IMR-90 (cell line): ENCODE data around the gene CLPTM1L.

ENCODE experiments used
- BHLHE40 ChIP-seq: fragments of 150-350 bp; IDR thresholded peaks from 2 replicates; pipeline ENCODE4 v1.6.1; 2016; ENCODE audit warnings: mild to moderate bottlenecking, low read depth, low read length
- MAFK ChIP-seq: IDR thresholded peaks from 2 replicates; pipeline ENCODE4 v1.6.1; 2012; ENCODE audit warnings: low read depth, low read length, improper control_type of control experiment
- MAZ ChIP-seq: IDR thresholded peaks from 2 replicates; pipeline ENCODE4 v1.6.1; 2012; ENCODE audit warnings: low read depth, mild to moderate bottlenecking, low read length, improper control_type of control experiment, moderate library complexity, borderline replicate concordance
- NFE2L2 ChIP-seq: fragments of 150-350 bp; IDR thresholded peaks from 2 replicates; pipeline ENCODE4 v1.6.1; 2016; ENCODE audit warnings: low read depth, mild to moderate bottlenecking, low read length
- POLR2A ChIP-seq: IDR thresholded peaks from 2 replicates; pipeline ENCODE4 v1.6.1; 2012; ENCODE audit warnings: mild to moderate bottlenecking, low read depth, low read length
- RCOR1 ChIP-seq: IDR thresholded peaks from 2 replicates; pipeline ENCODE4 v1.6.1; 2012; ENCODE audit warnings: mild to moderate bottlenecking, low read length, improper control_type of control experiment; ENCODE audit not compliant: insufficient replicate concordance
- RFX5 ChIP-seq: IDR thresholded peaks from 2 replicates; pipeline ENCODE4 v1.8.0; 2012; ENCODE audit warnings: low read depth, mild to moderate bottlenecking, low read length, moderate library complexity
- SMC3 ChIP-seq: fragments of 150-350 bp; IDR thresholded peaks from 2 replicates; pipeline ENCODE4 v1.6.1; 2016; ENCODE audit warnings: low read depth, mild to moderate bottlenecking, antibody characterized with exemption, low read length, moderate library complexity
- TF ChIP-seq, protein P1 (sequence below): conservative IDR thresholded peaks from 2 replicates; pipeline ENCODE4 v1.5.1; 2012; ENCODE audit warnings: mild to moderate bottlenecking, low read depth, low read length, improper control_type of control experiment
- TF ChIP-seq, protein P2 (sequence below): fragments of 150-350 bp; IDR thresholded peaks from 2 replicates; pipeline ENCODE4 v1.6.1; 2016; ENCODE audit warnings: low read depth, mild to moderate bottlenecking, low read length, moderate library complexity, borderline replicate concordance
- TF ChIP-seq, protein P3 (sequence below): fragments of 150-350 bp; IDR thresholded peaks from 2 replicates; pipeline ENCODE4 v1.6.1; 2017; ENCODE audit warnings: mild to moderate bottlenecking, antibody characterized with exemption, low read length, low read depth

DNA sequence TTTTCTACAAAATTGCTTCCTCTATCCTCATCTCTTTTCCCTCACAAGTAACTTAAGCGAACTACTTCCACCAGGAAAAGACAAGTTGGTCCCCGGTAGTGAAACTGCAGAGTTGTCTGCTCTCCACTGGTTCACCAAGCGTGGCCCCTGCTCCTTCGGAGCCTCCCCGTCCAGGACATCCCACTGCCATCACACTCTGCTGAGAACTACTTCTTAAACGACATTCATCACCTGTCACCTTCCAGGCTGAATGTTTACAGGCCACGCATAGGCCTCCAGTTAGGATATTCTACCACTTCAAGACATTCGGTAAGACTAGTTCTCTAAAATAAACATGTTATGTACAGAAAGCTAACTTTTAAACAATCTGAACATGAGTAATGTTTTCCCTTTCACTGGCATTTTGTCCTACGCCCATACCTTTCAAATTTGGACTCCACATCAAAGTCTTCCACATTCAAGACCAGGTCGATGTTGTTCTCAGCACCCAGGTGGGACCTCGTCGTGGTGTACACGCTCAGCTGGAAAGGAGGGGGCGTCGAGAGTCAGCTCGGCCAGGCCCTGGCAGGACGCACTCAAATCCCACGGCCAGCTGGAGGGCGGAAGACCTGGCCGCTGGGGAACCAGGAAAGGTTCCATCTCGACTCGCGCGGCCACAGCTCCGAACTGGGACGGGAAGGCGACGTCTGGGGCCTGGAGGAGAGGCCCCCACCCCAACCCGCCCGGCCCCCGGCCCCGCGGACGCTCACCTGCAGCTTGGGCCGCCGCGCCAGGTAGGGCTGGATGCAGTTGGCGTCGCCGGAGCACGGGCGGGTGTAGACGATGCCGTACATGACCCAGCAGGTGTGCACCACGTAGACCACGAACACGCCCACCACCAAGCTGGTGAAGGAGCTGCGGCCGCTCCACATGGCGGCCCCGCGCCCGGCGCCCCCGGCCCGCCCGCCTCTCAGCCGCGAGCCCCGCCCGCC, 683 bp downstream of the CLPTM1L start:
- TF ChIP-seq POLR2A, result no peak
- TF ChIP-seq, protein P1, sequence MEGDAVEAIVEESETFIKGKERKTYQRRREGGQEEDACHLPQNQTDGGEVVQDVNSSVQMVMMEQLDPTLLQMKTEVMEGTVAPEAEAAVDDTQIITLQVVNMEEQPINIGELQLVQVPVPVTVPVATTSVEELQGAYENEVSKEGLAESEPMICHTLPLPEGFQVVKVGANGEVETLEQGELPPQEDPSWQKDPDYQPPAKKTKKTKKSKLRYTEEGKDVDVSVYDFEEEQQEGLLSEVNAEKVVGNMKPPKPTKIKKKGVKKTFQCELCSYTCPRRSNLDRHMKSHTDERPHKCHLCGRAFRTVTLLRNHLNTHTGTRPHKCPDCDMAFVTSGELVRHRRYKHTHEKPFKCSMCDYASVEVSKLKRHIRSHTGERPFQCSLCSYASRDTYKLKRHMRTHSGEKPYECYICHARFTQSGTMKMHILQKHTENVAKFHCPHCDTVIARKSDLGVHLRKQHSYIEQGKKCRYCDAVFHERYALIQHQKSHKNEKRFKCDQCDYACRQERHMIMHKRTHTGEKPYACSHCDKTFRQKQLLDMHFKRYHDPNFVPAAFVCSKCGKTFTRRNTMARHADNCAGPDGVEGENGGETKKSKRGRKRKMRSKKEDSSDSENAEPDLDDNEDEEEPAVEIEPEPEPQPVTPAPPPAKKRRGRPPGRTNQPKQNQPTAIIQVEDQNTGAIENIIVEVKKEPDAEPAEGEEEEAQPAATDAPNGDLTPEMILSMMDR, result no peak
- TF ChIP-seq BHLHE40, result no peak
- no peak for TF ChIP-seq RFX5
- TF ChIP-seq MAZ, result no peak
- TF ChIP-seq, protein P2, sequence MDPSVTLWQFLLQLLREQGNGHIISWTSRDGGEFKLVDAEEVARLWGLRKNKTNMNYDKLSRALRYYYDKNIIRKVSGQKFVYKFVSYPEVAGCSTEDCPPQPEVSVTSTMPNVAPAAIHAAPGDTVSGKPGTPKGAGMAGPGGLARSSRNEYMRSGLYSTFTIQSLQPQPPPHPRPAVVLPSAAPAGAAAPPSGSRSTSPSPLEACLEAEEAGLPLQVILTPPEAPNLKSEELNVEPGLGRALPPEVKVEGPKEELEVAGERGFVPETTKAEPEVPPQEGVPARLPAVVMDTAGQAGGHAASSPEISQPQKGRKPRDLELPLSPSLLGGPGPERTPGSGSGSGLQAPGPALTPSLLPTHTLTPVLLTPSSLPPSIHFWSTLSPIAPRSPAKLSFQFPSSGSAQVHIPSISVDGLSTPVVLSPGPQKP, result no peak
- no peak for TF ChIP-seq NFE2L2
- no peak for TF ChIP-seq RCOR1
- TF ChIP-seq, protein P3, sequence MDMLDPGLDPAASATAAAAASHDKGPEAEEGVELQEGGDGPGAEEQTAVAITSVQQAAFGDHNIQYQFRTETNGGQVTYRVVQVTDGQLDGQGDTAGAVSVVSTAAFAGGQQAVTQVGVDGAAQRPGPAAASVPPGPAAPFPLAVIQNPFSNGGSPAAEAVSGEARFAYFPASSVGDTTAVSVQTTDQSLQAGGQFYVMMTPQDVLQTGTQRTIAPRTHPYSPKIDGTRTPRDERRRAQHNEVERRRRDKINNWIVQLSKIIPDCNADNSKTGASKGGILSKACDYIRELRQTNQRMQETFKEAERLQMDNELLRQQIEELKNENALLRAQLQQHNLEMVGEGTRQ, result no peak
- TF ChIP-seq MAFK, result no peak
- TF ChIP-seq SMC3, result no peak
